Stimulated activated CD4-positive, alpha-beta T cell treated with anti-CD3 and anti-CD28 coated beads, Interleukin-12 subunit alpha, Interleukin-12 subunit beta, amount 100 ng/mL, for 48 hours (primary cell): Measurements from ENCODE around the gene ECPAS.
"Not testable (repeated sequence)": the region's sequence is repeated elsewhere in the genome, so short reads cannot be mapped to it uniquely, and the experiment has no call there.

Experiments used
- DNase-seq, 3 donors: peaks; one replicate each; pipeline ENCODE4 v3.0.0-alpha.2; 2020; ENCODE audit warnings: low read depth in 2 of 3, low spot score in 1 of 3

The ECPAS gene

GRCh38 chr9:111481885-111482636 lies 2.1 kb downstream of the ECPAS start:
- DNase-seq: no peak

- no peak for DNase-seq
Measured at GRCh38 chr9:111477677-111478076, 6.5 kb downstream of the ECPAS start.

- no peak for DNase-seq
Measured at GRCh38 chr9:111475195-111475594, 9.0 kb downstream of the ECPAS start.

- no peak for DNase-seq
Measured at GRCh38 chr9:111474385-111474784, 9.8 kb downstream of the ECPAS start.

DNA sequence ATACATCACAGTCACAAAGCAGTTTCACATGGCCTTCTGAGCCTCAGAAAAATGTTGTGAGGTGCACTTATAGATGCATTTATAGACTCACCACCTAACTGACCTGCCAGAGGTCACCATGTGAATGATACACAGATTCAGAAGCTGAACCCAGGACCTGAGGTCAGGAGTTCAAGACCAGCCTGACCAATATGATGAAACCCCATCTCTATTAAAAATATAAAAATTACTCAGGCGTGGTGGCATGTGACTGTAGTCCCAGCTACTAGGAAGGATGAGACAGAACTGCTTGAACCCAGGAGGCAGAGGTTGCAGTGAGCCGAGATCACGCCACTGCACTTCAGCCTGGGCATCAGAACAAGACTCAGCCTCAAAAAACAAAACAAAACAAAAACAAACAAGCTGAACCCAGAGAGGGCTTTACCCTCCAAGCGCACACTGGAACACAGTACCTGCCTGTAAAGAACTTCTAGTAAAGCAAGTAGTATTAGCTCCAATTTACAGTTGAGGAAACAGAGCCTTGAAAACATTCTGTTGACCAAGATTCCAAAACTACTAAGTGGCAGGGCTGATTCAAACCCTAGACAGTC lies 16.3 kb downstream of the ECPAS start:
- DNase-seq: no peak

DNA sequence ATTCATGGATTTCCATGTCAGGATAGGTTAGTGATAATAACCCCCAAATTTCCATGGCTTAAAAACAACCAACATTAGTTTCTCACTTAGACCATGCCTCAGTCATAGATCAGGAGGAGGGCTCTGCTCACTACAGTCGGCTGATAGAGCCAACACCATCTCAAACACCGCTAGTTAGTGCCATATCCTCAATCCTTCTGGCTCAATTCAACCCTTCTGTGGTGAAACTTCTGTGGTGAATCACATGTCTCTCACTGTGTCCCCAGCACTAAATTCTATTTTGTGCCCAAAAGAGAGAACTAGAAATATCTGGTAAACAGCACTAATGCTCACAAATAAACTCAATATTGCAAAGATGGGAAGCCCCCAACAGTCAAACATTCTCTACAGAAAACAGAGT lies 21.1 kb downstream of the ECPAS start:
- no peak for DNase-seq

DNA sequence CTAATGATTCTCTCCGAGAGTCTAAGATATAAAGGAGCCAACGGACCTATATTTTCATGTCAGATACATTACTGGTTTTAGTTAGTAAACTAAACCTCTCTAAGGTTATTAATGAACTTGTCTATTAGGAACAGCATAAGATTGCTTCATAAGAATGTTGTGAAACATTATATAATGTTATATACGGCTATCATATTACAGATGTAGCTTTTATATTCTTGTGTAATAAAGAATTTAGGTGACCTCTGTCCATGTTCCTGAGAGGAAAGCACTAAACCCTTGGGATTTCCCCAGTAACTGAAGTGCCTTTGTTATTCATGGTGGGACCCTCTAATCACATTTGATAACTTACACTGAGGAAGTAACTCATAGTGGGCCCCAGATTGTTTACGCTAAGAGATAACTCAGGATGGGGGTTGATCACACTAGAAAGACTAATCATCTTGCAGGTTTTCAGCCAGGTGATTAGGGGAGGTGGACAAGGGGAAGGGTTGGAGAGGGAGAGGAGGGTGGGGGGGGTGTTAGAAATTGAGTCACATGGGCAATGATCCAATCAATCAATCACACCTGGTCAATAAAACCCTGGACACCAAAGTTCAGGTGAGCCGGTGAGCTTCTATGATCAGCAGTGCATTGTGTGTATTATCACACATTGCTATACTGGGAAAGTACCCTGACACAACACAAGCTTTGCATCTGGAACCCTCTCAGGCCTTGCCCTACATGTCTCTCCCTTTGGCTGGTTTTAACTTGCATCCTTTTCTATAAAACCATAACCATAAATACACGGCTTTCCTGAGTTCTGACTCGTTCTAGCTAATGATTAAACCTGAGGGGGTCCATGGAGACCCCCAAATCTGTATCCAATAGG lies 25.8 kb downstream of the ECPAS start:
- DNase-seq: no peak

DNA sequence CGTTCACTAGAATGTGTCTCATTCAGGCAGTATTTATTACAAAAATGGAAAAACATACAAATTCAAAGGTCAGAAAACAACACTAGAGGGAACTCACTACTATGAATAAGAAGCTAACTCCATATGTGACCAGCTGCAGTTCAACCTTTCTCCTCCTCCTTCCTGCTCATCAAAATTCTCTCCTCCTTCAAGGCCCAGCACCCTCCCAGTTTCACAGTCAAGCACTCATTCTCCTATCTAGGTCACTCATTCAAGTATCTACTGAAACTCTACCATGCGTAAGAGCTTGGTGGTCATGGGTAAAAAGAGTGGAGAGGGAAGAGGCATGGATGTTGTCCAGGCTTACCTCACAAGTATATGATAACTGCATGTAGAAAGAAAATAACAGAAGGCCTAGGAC lies 27.7 kb downstream of the ECPAS start:
- DNase-seq: no peak

GRCh38 chr9:111455638-111456037 lies 28.5 kb downstream of the ECPAS start:
- DNase-seq: no peak

DNA sequence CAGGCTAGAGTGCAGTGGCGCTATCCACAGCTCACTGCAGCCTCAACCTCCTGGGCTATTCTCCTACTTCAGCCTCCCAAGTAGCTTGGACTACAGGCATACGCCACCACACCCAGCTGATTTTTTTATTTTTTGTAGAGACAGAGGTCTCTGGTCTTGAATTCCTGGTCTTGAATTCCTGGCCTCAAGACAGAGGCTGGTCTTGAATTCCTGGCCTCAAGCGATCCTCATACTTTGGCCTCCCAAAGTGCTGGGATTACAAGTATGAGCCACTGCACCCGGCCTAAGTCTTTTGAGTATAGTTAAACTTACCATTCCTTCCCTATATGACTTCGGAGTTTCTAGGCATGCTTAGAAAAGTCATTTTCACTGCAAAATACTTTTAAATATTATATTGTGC lies 29.4 kb downstream of the ECPAS start:
- DNase-seq: no peak

DNA sequence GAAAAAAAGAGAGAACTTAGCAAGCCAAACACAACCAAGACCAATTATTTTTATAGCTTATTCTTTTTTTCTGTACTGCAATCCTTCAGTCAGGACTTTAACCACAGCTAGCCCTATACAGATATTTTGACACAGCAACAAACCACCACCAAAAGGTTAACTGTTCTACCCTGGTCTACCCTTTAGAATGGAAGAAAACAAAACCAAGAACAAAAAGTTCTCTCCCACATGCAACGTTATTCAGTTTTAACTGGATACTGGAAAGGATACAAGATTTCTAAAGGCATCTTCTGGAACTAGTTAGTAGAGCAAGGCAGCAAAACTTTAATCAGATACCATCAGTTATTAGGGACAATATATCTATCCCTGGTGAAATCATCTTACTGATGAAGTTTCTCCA lies 32.6 kb downstream of the ECPAS start:
- DNase-seq: no peak

DNA sequence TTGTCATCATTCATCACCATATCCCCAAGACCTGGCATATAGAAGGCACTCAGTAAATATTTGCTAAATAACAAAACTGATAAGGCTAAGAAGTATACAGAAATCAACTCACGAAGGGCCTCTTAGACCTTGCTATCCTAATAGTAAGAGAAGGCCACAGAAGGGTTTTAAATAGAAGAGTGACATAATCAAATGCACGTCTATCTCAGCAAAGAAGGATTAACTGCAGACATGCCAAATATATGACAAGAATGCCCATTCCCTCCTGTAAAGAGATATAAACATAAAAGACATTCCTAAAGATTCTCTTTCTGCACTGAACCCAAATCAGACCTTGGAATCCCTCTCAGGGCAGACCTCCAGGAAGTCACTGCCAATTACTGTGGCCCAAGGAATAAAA lies 34.1 kb downstream of the ECPAS start:
- no peak for DNase-seq

DNA sequence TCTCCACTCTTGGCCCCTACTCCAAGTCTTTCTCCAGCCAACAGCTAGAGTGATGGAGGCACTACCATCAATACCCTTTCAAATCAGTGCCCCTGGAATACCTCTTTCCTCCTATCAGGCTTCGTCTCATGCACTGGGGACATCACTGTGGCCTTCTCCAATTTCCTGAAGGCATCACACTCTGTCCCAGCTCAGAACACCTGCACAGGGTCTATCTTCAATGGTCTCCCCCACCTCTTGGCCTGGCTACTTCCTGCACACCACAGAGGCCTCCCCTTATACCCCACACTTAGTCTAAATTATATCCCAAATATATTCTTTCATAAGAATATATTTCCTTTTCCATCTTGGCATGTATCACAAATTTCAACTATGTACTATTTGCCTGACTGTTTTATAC lies 34.5 kb downstream of the ECPAS start:
- DNase-seq: no peak

DNA sequence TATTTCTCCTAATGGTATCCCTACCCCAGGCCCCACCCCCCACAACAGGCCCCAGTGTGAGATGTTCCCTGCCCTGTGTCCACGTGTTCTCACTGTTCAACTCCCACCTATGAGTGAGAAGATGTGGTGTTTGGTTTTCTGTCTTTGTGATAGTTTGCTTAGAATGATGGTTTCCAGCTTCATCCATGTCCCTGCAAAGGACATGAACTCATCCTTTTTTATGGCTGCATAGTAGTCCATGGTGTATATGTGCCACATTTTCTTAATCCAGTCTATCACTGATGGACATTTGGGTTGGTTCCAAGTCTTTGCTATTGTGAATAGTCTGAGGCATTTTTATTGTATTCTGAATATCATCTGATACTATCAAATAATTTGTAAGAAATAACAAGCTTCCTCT lies 38.4 kb downstream of the ECPAS start:
- not testable (repeated sequence) for DNase-seq

- no peak for DNase-seq
Measured at GRCh38 chr9:111443454-111443853, 40.7 kb downstream of the ECPAS start.

DNA sequence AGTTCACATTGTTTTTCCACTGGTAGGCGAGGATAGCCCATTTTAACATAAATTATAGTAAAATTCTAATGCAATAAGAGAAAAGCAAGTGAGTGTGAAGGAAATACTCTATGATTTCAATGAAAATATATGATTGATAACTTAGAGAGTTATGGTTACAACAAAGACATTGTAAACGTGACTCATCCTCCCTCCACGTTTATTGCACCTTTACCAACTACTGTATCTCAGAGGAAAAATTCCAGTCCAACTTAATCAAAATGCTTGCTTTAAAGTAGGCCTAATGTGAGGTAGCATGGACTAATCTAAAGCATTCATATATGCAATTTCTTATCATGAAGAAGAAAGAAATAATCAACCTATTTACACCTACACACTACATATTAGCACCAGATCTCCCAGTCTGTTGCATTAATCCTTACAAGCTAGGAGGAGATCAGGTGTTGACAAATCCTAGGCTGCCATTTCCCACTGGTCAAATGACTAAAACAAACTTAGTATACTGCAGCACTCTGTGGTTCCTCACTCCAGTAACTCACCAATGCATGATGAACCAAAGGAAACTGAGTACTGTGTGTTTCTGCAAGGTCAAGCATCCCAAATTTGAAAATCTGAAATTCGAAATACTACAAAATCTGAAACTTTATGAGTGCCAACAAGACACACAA lies 41.7 kb downstream of the ECPAS start:
- DNase-seq: no peak

DNA sequence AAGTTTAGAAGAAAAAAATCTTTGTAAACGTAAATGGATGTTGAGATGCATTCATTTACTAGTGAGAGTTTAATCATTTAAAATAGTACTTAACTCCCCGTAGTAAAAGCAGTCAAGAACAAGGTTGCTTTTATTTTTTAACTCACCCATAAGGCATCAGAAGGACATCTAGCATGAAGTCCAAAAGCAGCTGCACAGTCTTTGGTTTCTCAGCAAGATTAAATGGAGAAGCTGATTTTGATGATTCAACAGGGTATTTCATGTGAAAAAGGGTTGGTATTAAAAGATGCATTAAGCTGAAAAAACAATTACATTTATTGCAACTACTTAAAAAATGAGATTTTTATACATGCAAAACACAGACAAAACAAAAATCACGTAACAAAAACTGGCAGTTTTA lies 44.0 kb downstream of the ECPAS start:
- DNase-seq: no peak

DNA sequence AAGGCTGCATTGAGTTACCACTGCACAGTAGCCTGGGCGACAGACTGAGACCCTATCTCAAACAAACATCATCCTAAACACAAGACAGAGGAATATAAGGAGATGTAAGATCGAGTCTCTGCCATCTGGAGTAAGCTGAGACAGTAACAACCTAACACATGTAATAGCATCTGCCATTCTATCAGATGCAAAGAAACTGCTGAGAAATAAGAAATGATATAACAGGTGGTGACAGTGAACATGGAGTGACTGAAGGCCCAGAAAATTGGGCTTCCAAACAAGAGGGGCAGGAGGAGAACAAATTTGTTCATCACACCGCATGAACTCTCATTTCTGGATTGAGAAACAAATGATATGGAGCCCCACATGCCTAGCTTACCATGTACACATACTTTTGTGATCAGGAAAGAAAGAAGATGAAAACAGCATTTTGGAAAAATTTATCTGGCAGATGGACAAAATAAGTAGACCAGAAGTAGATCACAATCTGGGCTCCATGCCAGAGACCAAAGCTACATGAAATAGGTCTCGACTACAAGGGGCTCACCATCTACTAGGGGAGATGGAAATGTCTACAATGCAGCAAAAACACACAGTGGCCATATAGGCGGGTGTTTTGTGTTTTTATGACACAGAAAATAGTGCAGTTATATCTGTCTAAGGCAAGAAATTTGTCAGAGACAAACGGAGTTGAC lies 45.5 kb downstream of the ECPAS start:
- DNase-seq: no peak

DNA sequence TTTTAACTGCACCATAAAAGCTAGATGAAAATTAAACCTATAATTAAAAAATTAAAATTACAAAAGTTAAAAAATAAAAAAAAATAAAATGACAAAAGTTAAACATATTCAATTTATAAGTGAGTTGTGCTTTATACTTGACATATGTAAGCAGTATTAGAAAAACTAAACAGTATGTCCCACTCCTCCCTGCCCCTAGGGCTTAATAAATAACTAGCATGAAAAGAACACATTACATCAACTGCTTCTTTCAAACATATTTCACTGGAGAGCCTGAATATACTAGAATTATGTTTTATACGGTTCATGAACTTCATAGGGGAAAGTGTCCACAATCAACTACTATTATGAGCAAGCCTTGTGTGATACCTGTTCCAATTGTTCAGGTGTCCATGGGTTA lies 47.6 kb downstream of the ECPAS start:
- DNase-seq: no peak

DNA sequence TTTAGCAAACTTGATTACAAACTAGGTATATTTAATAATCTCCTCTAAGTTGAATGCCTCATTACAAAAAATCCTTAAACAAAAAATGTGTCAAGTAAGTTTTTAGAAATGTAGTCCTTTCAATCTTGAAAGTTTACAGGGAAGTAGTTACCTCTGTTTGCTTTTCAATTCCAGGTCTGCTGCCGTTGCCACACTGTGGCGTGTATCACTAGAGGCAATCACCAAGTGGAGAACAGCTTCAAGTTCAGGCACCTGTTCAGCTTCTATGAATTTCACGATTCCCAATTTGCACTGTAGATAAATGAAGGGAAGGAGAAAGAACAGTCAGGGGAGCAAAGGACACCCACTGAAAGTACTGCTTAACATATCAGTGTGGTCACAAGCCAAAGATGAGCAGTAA lies 51.1 kb downstream of the ECPAS start:
- no peak for DNase-seq

- DNase-seq: no peak
Measured at GRCh38 chr9:111431684-111432083, 52.5 kb downstream of the ECPAS start.
